Astrocyte (in vitro differentiated cells and primary cell): Measurements from ENCODE around the gene MARCHF10.

ENCODE experiments used
- EZH2 ChIP-seq: IDR thresholded peaks from 2 replicates; pipeline ENCODE4 v1.6.1; 2012; ENCODE audit warnings: mild to moderate bottlenecking, low read length, inconsistent platforms; ENCODE audit not compliant: insufficient read depth
- TF ChIP-seq, protein P1 (sequence below): IDR thresholded peaks from 2 replicates; pipeline ENCODE4 v1.5.1; 2011; ENCODE audit warnings: low read depth, mild to moderate bottlenecking, inconsistent platforms, low read length, moderate library complexity; ENCODE audit not compliant: insufficient read depth

GRCh38 chr17:62754631-62755030 is 53.5 kb downstream of the MARCHF10 start:
- TF ChIP-seq, protein P1, sequence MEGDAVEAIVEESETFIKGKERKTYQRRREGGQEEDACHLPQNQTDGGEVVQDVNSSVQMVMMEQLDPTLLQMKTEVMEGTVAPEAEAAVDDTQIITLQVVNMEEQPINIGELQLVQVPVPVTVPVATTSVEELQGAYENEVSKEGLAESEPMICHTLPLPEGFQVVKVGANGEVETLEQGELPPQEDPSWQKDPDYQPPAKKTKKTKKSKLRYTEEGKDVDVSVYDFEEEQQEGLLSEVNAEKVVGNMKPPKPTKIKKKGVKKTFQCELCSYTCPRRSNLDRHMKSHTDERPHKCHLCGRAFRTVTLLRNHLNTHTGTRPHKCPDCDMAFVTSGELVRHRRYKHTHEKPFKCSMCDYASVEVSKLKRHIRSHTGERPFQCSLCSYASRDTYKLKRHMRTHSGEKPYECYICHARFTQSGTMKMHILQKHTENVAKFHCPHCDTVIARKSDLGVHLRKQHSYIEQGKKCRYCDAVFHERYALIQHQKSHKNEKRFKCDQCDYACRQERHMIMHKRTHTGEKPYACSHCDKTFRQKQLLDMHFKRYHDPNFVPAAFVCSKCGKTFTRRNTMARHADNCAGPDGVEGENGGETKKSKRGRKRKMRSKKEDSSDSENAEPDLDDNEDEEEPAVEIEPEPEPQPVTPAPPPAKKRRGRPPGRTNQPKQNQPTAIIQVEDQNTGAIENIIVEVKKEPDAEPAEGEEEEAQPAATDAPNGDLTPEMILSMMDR = no peak
- no peak for TF ChIP-seq EZH2
